ENCODE data around the gene NEDD8.
"Not testable (repeated sequence)": the region's sequence is repeated elsewhere in the genome, so short reads cannot be mapped to it uniquely, and the experiment has no call there.

- TF ChIP-seq CTCF (IDR thresholded peaks at IDR 0.05; ENCODE audit: low read length); EZH2 (IDR thresholded peaks at IDR 0.05; ENCODE audit: borderline replicate concordance, low read length): not testable (repeated sequence)
These were observed 28.8 kb downstream of the NEDD8 start for GRCh38 chr14:24203249-24203886.
